CD14-positive monocyte (primary cell): Measurements from ENCODE around the gene INO80. TPM values are rescaled to one million over a fixed set of nuclear protein-coding genes. Genes with fewer than 3 reads are reported as not detected.

Experiments
- DNase-seq, 3 donors: peaks; one replicate each; pipeline ENCODE4 v3.0.0-alpha.2; 2011 to 2022
- H2AFZ ChIP-seq: 2 replicates; pipeline ENCODE4 v1.6.0; 2012; ENCODE audit warnings: mild to moderate bottlenecking, low read depth, low read length, inconsistent platforms; ENCODE audit not compliant: insufficient read depth, poor library complexity, severe bottlenecking
- H3K27ac ChIP-seq, 2 donors: 1 replicate in 1 of 2; 2 replicates in 1 of 2; pipeline ENCODE4 v1.5.1; 2012 to 2013; ENCODE audit warnings: low read length in 2 of 2, control low read depth in 1 of 2, inconsistent platforms in 1 of 2, low read depth in 1 of 2, mild to moderate bottlenecking in 1 of 2
- H3K27me3 ChIP-seq, 2 donors: one replicate each; pipeline versions ENCODE4 v1.6.0 to v1.6.1; 2011 to 2013; ENCODE audit warnings: low read length in 2 of 2; ENCODE audit not compliant: control insufficient read depth in 2 of 2, insufficient read depth in 2 of 2
- H3K36me3 ChIP-seq, 2 donors: replicated peaks in 1 of 2; 1 replicate in 1 of 2; 2 replicates in 1 of 2; pipeline versions ENCODE4 v1.5.1 to v1.6.1; 2012 to 2013; ENCODE audit warnings: low read length in 2 of 2, control low read depth in 1 of 2, inconsistent platforms in 1 of 2, mild to moderate bottlenecking in 1 of 2; ENCODE audit not compliant: insufficient read depth in 2 of 2, control insufficient read depth in 1 of 2
- H3K4me1 ChIP-seq, 2 donors: 1 replicate in 1 of 2; 2 replicates in 1 of 2; pipeline versions ENCODE4 v1.5.1 to v1.6.1; 2012 to 2013; ENCODE audit warnings: low read length in 2 of 2, control low read depth in 1 of 2, inconsistent platforms in 1 of 2, mild to moderate bottlenecking in 1 of 2, moderate library complexity in 1 of 2; ENCODE audit not compliant: insufficient read depth in 2 of 2, control insufficient read depth in 1 of 2
- H3K4me2 ChIP-seq: replicated peaks from 2 replicates; pipeline ENCODE3; 2012; ENCODE audit warnings: low read length, moderate library complexity, mild to moderate bottlenecking; ENCODE audit not compliant: poor library complexity, severe bottlenecking; ENCODE audit errors: extremely low read depth
- H3K4me3 ChIP-seq, 3 experiments: fragments of 200-600 bp in 1 of 3; sonication (generic) in 1 of 3; replicated peaks in 1 of 3; 1 replicate in 2 of 3; 2 replicates in 1 of 3; pipeline ENCODE4 v1.5.1; 2011 to 2013; ENCODE audit warnings: low read length in 3 of 3, mild to moderate bottlenecking in 3 of 3, control low read depth in 2 of 3, low read depth in 2 of 3, inconsistent platforms in 1 of 3, moderate library complexity in 1 of 3
- H3K79me2 ChIP-seq: 2 replicates; pipeline ENCODE4 v1.6.0; 2012; ENCODE audit warnings: mild to moderate bottlenecking, control low read depth, inconsistent platforms, low read length, moderate library complexity; ENCODE audit not compliant: insufficient read depth
- H3K9ac ChIP-seq: 2 replicates; pipeline ENCODE4 v1.6.0; 2017; ENCODE audit warnings: low read length, mild to moderate bottlenecking; ENCODE audit not compliant: insufficient read depth, poor library complexity, severe bottlenecking
- H3K9me3 ChIP-seq, 2 donors: replicated peaks in 1 of 2; 1 replicate in 1 of 2; 2 replicates in 1 of 2; pipeline versions ENCODE4 v1.5.1 to v1.6.1; 2012 to 2013; ENCODE audit warnings: low read length in 2 of 2, control low read depth in 1 of 2; ENCODE audit not compliant: control insufficient read depth in 1 of 2, insufficient read depth in 1 of 2
- H4K20me1 ChIP-seq: 2 replicates; pipeline ENCODE4 v1.6.0; 2012; ENCODE audit warnings: mild to moderate bottlenecking, low read length, control low read depth, moderate library complexity; ENCODE audit not compliant: insufficient read depth
- H3K27ac Mint-ChIP-seq, 7 donors: one replicate each; pipeline ENCODE4 v1.8.0; 2020; ENCODE audit warnings: mild to moderate bottlenecking in 7 of 7, mixed read lengths in 7 of 7, moderate library complexity in 6 of 7, inconsistent platforms in 2 of 7
- H3K27me3 Mint-ChIP-seq, 3 donors: one replicate each; pipeline ENCODE4 v1.8.0; 2021 to 2022; ENCODE audit warnings: low read depth in 3 of 3, mild to moderate bottlenecking in 3 of 3, mixed read lengths in 3 of 3, moderate library complexity in 3 of 3, inconsistent platforms in 1 of 3
- H3K36me3 Mint-ChIP-seq, 2 donors: one replicate each; pipeline ENCODE4 v1.8.0; 2020; ENCODE audit warnings: mixed read lengths in 2 of 2, inconsistent platforms in 1 of 2, mild to moderate bottlenecking in 1 of 2
- H3K4me1 Mint-ChIP-seq: one replicate; pipeline ENCODE4 v1.8.0; 2020; ENCODE audit warnings: mild to moderate bottlenecking, mixed read lengths
- H3K4me3 Mint-ChIP-seq, 2 donors: one replicate each; pipeline ENCODE4 v1.8.0; 2020; ENCODE audit warnings: mild to moderate bottlenecking in 2 of 2, mixed read lengths in 2 of 2, moderate library complexity in 1 of 2
- H3K9me3 Mint-ChIP-seq, 7 donors: one replicate each; pipeline ENCODE4 v1.8.0; 2020 to 2022; ENCODE audit warnings: mixed read lengths in 7 of 7, mild to moderate bottlenecking in 6 of 7, moderate library complexity in 6 of 7, inconsistent platforms in 2 of 7
- WGBS: methylation state at CpG from one replicate; pipeline ENCODE4 v1.1.5; 2013; ENCODE audit warnings: missing lambda C conversion rate; ENCODE audit not compliant: insufficient coverage; 5-methylcytosine and 5-hydroxymethylcytosine counted together
- intact Hi-C, 2 donors: fragments of 100-400 bp; cut with micrococcal nuclease; formaldehyde crosslinking; loops; one replicate each; pipeline versions ENCODE4 v1.15.0 to v1.15.1; 2023
- polyA plus RNA-seq, 3 donors: library from polyadenylated mRNA; depleted of rRNA in 1 of 3; unstranded in 2 of 3; stranded (reverse) in 1 of 3; fragments of 300-500 nt in 2 of 3; fragments of >200 nt in 1 of 3; fragmentation: Illumina TruSeq in 2 of 3; gene quantifications; 1 replicate in 2 of 3; 2 replicates in 1 of 3; pipeline ENCODE4 v1.2.3, GENCODE V29; 2012 to 2021
- TF ChIP-seq, protein P1 (sequence below): fragments of 200-600 bp; IDR thresholded peaks from one replicate; pipeline ENCODE4 v1.8.0; 2022; ENCODE audit warnings: antibody characterized with exemption, mild to moderate bottlenecking

Gene INO80
- polyA plus RNA-seq, 3 donors: 2.3 to 13.1 (median 2.4) TPM

DNA sequence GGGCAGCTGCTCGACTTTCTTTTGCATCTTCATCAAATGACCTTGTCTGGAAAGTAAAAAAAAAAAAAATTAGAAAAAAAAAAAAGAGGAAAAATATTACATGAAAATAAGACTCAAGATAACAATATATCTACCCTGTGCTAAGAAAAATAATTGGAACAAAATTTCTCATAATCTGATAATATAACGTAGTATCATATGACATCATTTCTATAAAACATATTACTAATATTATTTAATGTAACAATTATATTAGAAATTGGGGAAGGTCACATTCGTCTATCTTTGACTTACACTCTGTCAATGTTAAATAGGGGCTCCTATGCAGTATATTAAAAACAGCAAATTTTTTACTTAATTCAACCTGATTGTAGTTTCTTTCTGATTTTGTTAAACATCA lies 44.1 kb downstream of the INO80 start:
- no peak for DNase-seq
- Histone ChIP-seq H3K4me1 (no peaks in the 10 kb centered on the region), H3K4me2 (no peak overlapping the region), H2AFZ (no peak overlapping the region), H3K9ac (no peak overlapping the region), H3K79me2 (no peaks in the 10 kb centered on the region), H3K27me3 (no peaks in the 10 kb centered on the region), H3K9me3 (no peaks in the 10 kb centered on the region), H3K36me3 (peaks cover 94 to 98% of the 10 kb centered on the region in 2 donors), H4K20me1 (no peaks in the 10 kb centered on the region), H3K27ac (no peak overlapping the region), H3K4me3 (no peak overlapping the region)
- intact Hi-C loops: no loop called here
- Mint-ChIP-seq H3K4me1 (no peaks in the 10 kb centered on the region), H3K27ac (no peak overlapping the region), H3K4me3 (no peak overlapping the region), H3K9me3 (no peaks in the 10 kb centered on the region), H3K36me3 (peaks cover 76 to 97% of the 10 kb centered on the region in 2 donors), H3K27me3 (no peaks in the 10 kb centered on the region)
- no CpG with 5 or more reads among the region's 3 CpGs for WGBS
- TF ChIP-seq, protein P1, sequence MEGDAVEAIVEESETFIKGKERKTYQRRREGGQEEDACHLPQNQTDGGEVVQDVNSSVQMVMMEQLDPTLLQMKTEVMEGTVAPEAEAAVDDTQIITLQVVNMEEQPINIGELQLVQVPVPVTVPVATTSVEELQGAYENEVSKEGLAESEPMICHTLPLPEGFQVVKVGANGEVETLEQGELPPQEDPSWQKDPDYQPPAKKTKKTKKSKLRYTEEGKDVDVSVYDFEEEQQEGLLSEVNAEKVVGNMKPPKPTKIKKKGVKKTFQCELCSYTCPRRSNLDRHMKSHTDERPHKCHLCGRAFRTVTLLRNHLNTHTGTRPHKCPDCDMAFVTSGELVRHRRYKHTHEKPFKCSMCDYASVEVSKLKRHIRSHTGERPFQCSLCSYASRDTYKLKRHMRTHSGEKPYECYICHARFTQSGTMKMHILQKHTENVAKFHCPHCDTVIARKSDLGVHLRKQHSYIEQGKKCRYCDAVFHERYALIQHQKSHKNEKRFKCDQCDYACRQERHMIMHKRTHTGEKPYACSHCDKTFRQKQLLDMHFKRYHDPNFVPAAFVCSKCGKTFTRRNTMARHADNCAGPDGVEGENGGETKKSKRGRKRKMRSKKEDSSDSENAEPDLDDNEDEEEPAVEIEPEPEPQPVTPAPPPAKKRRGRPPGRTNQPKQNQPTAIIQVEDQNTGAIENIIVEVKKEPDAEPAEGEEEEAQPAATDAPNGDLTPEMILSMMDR: no peak

- Mint-ChIP-seq H3K27ac (no peak overlapping the region), H3K27me3 (no peaks in the 10 kb centered on the region), H3K4me1 (no peaks in the 10 kb centered on the region), H3K36me3 (peaks cover 82 to 97% of the 10 kb centered on the region in 2 donors), H3K9me3 (peaks cover 0 to 18% (median 14%) of the 10 kb centered on the region in 7 donors), H3K4me3 (no peak overlapping the region)
- Histone ChIP-seq H3K27me3 (no peaks in the 10 kb centered on the region), H3K4me3 (no peak overlapping the region), H3K27ac (no peak overlapping the region), H3K79me2 (no peaks in the 10 kb centered on the region), H3K9me3 (peaks cover 9 to 11% of the 10 kb centered on the region in 2 donors), H2AFZ (no peak overlapping the region), H3K36me3 (peaks cover 89 to 95% of the 10 kb centered on the region in 2 donors), H3K9ac (no peak overlapping the region), H3K4me1 (no peaks in the 10 kb centered on the region), H3K4me2 (no peak overlapping the region), H4K20me1 (no peaks in the 10 kb centered on the region)
- intact Hi-C loops: no loop called here
- no CpG with 5 or more reads among the region's 7 CpGs for WGBS
- TF ChIP-seq, protein P1: no peak
- DNase-seq: no peak
Measured at GRCh38 chr15:41066516-41066915, 49.6 kb downstream of the INO80 start.
